ENCODE results near the gene PRKCA.

DNA sequence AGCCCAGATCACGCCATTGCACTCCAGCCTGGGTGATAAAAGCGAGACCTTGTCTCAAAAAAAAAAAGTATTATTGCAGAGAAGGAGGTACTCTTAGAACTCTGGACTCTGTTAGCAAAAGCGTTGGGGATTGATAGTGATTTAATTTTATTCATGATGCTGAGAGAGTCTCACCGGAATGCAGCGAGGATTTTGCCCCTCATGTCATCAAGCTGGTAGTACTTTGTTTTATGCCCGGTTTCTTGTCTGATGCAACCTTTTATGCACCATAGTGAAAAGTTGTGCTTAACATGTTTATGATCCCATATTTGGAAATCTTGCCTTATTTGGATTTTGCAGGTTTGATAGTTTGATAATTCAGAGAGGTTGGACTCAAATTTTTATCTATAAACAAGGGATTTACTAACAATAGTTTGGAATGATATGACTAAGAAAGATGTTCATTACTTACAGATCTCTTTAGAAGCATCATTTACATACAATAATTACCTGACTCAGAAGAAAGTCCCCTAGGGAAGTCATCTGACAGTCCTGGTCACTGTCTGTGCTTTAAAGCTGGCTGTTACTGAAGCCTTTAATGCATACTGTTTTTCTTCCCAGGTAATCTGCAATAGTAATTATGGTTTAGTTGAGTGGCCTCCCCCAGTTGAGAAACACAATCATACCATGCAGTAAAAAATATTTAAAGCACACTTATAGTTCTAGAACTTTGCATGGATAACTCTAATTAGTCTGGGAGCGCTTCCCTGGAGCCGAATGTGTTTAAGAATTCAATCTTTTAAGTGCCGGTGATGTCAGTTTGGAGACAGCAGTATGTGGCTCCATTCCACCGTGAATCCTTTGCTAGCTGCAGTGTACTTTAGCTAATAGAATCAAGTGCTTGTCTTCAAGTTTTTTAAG, 120.9 kb downstream of the PRKCA start:
- TF ChIP-seq, protein P1, sequence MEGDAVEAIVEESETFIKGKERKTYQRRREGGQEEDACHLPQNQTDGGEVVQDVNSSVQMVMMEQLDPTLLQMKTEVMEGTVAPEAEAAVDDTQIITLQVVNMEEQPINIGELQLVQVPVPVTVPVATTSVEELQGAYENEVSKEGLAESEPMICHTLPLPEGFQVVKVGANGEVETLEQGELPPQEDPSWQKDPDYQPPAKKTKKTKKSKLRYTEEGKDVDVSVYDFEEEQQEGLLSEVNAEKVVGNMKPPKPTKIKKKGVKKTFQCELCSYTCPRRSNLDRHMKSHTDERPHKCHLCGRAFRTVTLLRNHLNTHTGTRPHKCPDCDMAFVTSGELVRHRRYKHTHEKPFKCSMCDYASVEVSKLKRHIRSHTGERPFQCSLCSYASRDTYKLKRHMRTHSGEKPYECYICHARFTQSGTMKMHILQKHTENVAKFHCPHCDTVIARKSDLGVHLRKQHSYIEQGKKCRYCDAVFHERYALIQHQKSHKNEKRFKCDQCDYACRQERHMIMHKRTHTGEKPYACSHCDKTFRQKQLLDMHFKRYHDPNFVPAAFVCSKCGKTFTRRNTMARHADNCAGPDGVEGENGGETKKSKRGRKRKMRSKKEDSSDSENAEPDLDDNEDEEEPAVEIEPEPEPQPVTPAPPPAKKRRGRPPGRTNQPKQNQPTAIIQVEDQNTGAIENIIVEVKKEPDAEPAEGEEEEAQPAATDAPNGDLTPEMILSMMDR (IDR thresholded peaks at IDR 0.05; ENCODE audit: low read depth, low read length): no peak
- TF ChIP-seq MYC (IDR thresholded peaks at IDR 0.05; ENCODE audit: low read depth, low read length) (no peak), POLR2A (IDR thresholded peaks at IDR 0.05; ENCODE audit: extremely low read depth, insufficient read length) (no peak)

All from NB4 (cell line).